OCI-LY7 (cell line): ENCODE results near the gene RTN4. TPM values are rescaled to one million over a fixed set of nuclear protein-coding genes. Genes with fewer than 3 reads are reported as not detected.

Source experiments
- BruUV-seq: library from RNA; stranded (reverse); fragments of 400-500 nt; replicated peaks from 2 replicates; lab custom pipeline; 2021; lab: Mats Ljungman, UMichigan
- CTCF ChIA-PET: fragments of 300-600 bp; sonication (Branson Sonifier 250); formaldehyde crosslinking; loops from one replicate; lab custom pipeline; 2022; ENCODE audit warnings: antibody characterized with exemption; ENCODE audit not compliant: unreplicated experiment; lab: Charles Lee
- POLR2A ChIA-PET: fragments of 300-600 bp; sonication (Branson Sonifier 250); formaldehyde crosslinking; loops from one replicate; lab custom pipeline; 2022; ENCODE audit warnings: antibody characterized with exemption; lab: Charles Lee
- DNase-seq: peaks from one replicate; pipeline ENCODE4 v3.0.0-alpha.2; 2015; ENCODE audit warnings: low spot score
- H2AFZ ChIP-seq: fragments of 200-600 bp; sonication (generic), shearing (Covaris generic); 2 replicates; pipeline ENCODE4 v1.6.1; 2014; ENCODE audit warnings: mild to moderate bottlenecking, antibody characterized with exemption, low read length, moderate library complexity
- H3K27ac ChIP-seq: fragments of 200-600 bp; sonication (generic); 2 replicates; pipeline ENCODE4 v1.5.1; 2014; ENCODE audit warnings: mixed run types, low read depth, mild to moderate bottlenecking, moderate library complexity, low read length, inconsistent platforms; ENCODE audit not compliant: poor library complexity, severe bottlenecking
- H3K36me3 ChIP-seq: fragments of 200-600 bp; sonication (generic); 2 replicates; pipeline ENCODE4 v1.6.1; 2014; ENCODE audit warnings: mild to moderate bottlenecking, antibody characterized with exemption, low read length, moderate library complexity, mixed read lengths; ENCODE audit not compliant: insufficient read depth
- H3K4me1 ChIP-seq: fragments of 200-600 bp; sonication (generic); 2 replicates; pipeline ENCODE4 v1.5.1; 2014; ENCODE audit warnings: mild to moderate bottlenecking, low read length; ENCODE audit not compliant: insufficient read depth, poor library complexity, severe bottlenecking
- H3K4me2 ChIP-seq: fragments of 200-600 bp; sonication (generic); 2 replicates; pipeline ENCODE4 v1.6.1; 2014; ENCODE audit warnings: mild to moderate bottlenecking, low read length
- H3K4me3 ChIP-seq: fragments of 200-600 bp; sonication (generic); 2 replicates; pipeline ENCODE4 v1.5.1; 2014; ENCODE audit warnings: mild to moderate bottlenecking, low read depth, low read length; ENCODE audit not compliant: poor library complexity, severe bottlenecking
- H3K79me2 ChIP-seq: fragments of 200-600 bp; sonication (generic); 2 replicates; pipeline ENCODE4 v1.6.1; 2016; ENCODE audit warnings: low read depth, mild to moderate bottlenecking, low read length, moderate library complexity, mixed read lengths; ENCODE audit not compliant: insufficient read depth
- H3K9me2 ChIP-seq: fragments of 200-600 bp; sonication (generic); 2 replicates; pipeline ENCODE4 v1.6.1; 2016; ENCODE audit warnings: mild to moderate bottlenecking, low read length, mixed read lengths; ENCODE audit not compliant: insufficient read depth
- H3K9me3 ChIP-seq: fragments of 200-600 bp; sonication (generic); 2 replicates; pipeline ENCODE4 v1.6.1; 2014; ENCODE audit warnings: mild to moderate bottlenecking, mixed run types, low read length, mixed read lengths
- H4K20me1 ChIP-seq: fragments of 200-600 bp; sonication (generic); 2 replicates; pipeline ENCODE4 v1.6.1; 2014; ENCODE audit warnings: mild to moderate bottlenecking, antibody characterized with exemption, low read length, moderate library complexity, mixed read lengths; ENCODE audit not compliant: insufficient read depth
- CTCF ChIP-seq: fragments of 200-600 bp; sonication (generic); conservative IDR thresholded peaks from 2 replicates; pipeline ENCODE4 v1.5.1; 2014; ENCODE audit warnings: mild to moderate bottlenecking, antibody characterized with exemption, low read length, moderate library complexity, mixed read lengths
- EZH2phosphoT487 ChIP-seq: fragments of 200-600 bp; sonication (generic); IDR thresholded peaks from 2 replicates; pipeline ENCODE4 v1.6.1; 2018; ENCODE audit warnings: low read depth, borderline replicate concordance, mild to moderate bottlenecking, mixed run types, antibody characterized with exemption, low read length, moderate library complexity, mixed read lengths
- intact Hi-C: fragments of 100-400 bp; cut with micrococcal nuclease; formaldehyde crosslinking; loops from one replicate; pipeline ENCODE4 v1.10.0; 2022; ENCODE audit not compliant: unreplicated experiment
- total RNA-seq, 2 experiments: library from RNA; depleted of rRNA in 1 of 2; stranded (reverse); fragments of >200 nt in 1 of 2; shearing (Covaris generic) in 1 of 2; gene quantifications; 2 replicates each; pipeline ENCODE4 v1.2.3, GENCODE V29; 2014 to 2022

Gene RTN4
- total RNA-seq, 2 experiments from 2014 or later = 36.5 to 75.2 TPM

GRCh38 chr2:54975598-54976492 is 74.4 kb downstream of the RTN4 start:
- Histone ChIP-seq H3K36me3 (peaks cover 82% of the 10 kb centered on the region), H2AFZ (no peak overlapping the region), H3K9me2 (no peaks in the 10 kb centered on the region), H3K9me3 (no peaks in the 10 kb centered on the region), H3K27ac (no peak overlapping the region), H3K4me1 (peaks cover 8% of the 10 kb centered on the region), H3K4me3 (no peak overlapping the region), H3K79me2 (no peaks in the 10 kb centered on the region), H4K20me1 (no peaks in the 10 kb centered on the region), H3K4me2 (no peak overlapping the region)
- ChIA-PET CTCF (no interaction called here), POLR2A (interaction anchor here (0.5 to 1.5 kb wide), 5 partner anchors 11 to 364 kb away, joined by 3 to 4 read pairs (median 3); no protein-coding TSS in a partner anchor)
- intact Hi-C loops = loop anchor here (10.0 kb wide), 1 partner anchor 311 kb away; no protein-coding TSS in a partner anchor
- TF ChIP-seq EZH2phosphoT487 = no peak
- TF ChIP-seq CTCF = no peak
- no TSS peak for BruUV-seq
- no peak for DNase-seq

- H2AFZ ChIP-seq = no peak overlapping the region
- H3K27ac ChIP-seq = no peak overlapping the region
- TF ChIP-seq CTCF (no peak), EZH2phosphoT487 (no peak)
- intact Hi-C loops = loop anchor here (10.0 kb wide), 1 partner anchor 310 kb away; no protein-coding TSS in a partner anchor
- no TSS peak for BruUV-seq
- H4K20me1 ChIP-seq = no peaks in the 10 kb centered on the region
- no peaks in the 10 kb centered on the region for H3K9me2 ChIP-seq
- no peak overlapping the region for H3K4me3 ChIP-seq
- H3K4me2 ChIP-seq = no peak overlapping the region
- no peak for DNase-seq
- H3K36me3 ChIP-seq = peaks cover 83% of the 10 kb centered on the region
- POLR2A ChIA-PET = interaction anchor here (0.6 to 1.5 kb wide), 3 partner anchors 10 to 365 kb away, joined by 3 to 4 read pairs (median 3); no protein-coding TSS in a partner anchor
- H3K4me1 ChIP-seq = peaks cover 8% of the 10 kb centered on the region
- no peaks in the 10 kb centered on the region for H3K9me3 ChIP-seq
- H3K79me2 ChIP-seq = no peaks in the 10 kb centered on the region
- CTCF ChIA-PET = no interaction called here
Measured at GRCh38 chr2:54975175-54975574, 75.1 kb downstream of the RTN4 start.
